ENCODE data around the gene SBNO2. TPM values are rescaled to one million over a fixed set of nuclear protein-coding genes. Genes with fewer than 3 reads are reported as not detected.
A peak's percentile ranks its signal among the peaks of the same experiment; 100 is the strongest.

The SBNO2 gene
- total and polyA plus RNA-seq, 2 of the 4 experiments (the other 2 are of a cell fraction) = 13.4 to 40.5 TPM

GRCh38 chr19:1112268-1113029, 61.6 kb downstream of the SBNO2 start:
- Histone ChIP-seq H3K79me1 (ENCODE audit: low read depth in 1 of 2, low read length in 2 of 2) (peaks cover 3 to 21% of the 10 kb centered on the region in 2 experiments; a peak in 3 of 4 replicates), H4K5ac (ENCODE audit: low read depth, low read length) (no peak overlapping the region), H2AFZ (replicated peaks; ENCODE audit: low read length, poor library complexity) (peak overlapping the region; percentile 23), H3K9ac (ENCODE audit: low read depth, low read length) (no peak overlapping the region), H2AK5ac (ENCODE audit: low read depth, low read length) (peak overlapping the region; percentile 42), H3K56ac (ENCODE audit: extremely low read depth, insufficient read depth, low read length) (no peak overlapping the region), H3K27ac (ENCODE audit: insufficient read depth, low read length) (no peak overlapping the region; the same call in 1 of the 2 replicates), H2BK15ac (ENCODE audit: low read depth, low read length) (no peak overlapping the region), H3K27me3 (ENCODE audit: control insufficient read depth, insufficient read depth, low read length) (no peaks in the 10 kb centered on the region), H2BK5ac (ENCODE audit: low read depth, low read length, poor library complexity, severe bottlenecking) (peak overlapping the region; percentile 43), H4K8ac (ENCODE audit: low read depth in 2 of 2, low read length in 2 of 2) (peak overlapping the region in 1 of 2 experiments; percentile 16; a peak in 1 of 4 replicates), H3K4me1 (ENCODE audit: control insufficient read depth, insufficient read depth, low read length) (peaks cover 11% of the 10 kb centered on the region), H3K4ac (ENCODE audit: low read depth, low read length) (0 out of 2 replicates have a peak overlapping the region, but pooled peaks have one; percentile 15), H3K18ac (ENCODE audit: low read depth, low read length) (no peak overlapping the region), H4K91ac (ENCODE audit: insufficient read depth, low read depth, low read length) (no peak overlapping the region), H3K36me3 (ENCODE audit: control insufficient read depth, insufficient read depth, low read length) (peaks cover 77% of the 10 kb centered on the region), H2BK120ac (ENCODE audit: low read depth, low read length) (no peak overlapping the region), H3K4me3 (ENCODE audit: insufficient read depth, low read depth, low read length) (no peak overlapping the region), H4K20me1 (ENCODE audit: insufficient read depth, low read length) (peaks cover 27% of the 10 kb centered on the region), H2BK20ac (ENCODE audit: low read depth, low read length) (no peak overlapping the region), H3K4me2 (ENCODE audit: low read depth, low read length) (no peak overlapping the region), H3K23ac (ENCODE audit: low read depth, low read length) (no peak overlapping the region), H2AK9ac (replicated peaks; ENCODE audit: low read depth, low read length, poor library complexity) (peak overlapping the region; percentile 97), H3K14ac (replicated peaks; ENCODE audit: low read depth, low read length) (no peak overlapping the region), H3K9me1 (ENCODE audit: insufficient read depth, low read length) (no peaks in the 10 kb centered on the region), H3K9me3 (ENCODE audit: control insufficient read depth, insufficient read depth, low read length) (no peaks in the 10 kb centered on the region)
- no TSS peak for BruUV-seq (replicated peaks)
- dilution Hi-C loops (cut with HindIII; ENCODE audit: low sequenced_read_pairs, unreplicated experiment) = no loop called here
- ChIA-PET CTCF (interaction anchor here (1.1 to 1.5 kb wide), 4 partner anchors 18 to 126 kb away, joined by 3 to 12 read pairs (median 8); partner anchors contain the start of gene CBARP), POLR2A (ENCODE audit: unreplicated experiment) (interaction anchor here (0.6 kb wide), 2 partner anchors 21 to 82 kb away, joined by 5 to 10 read pairs; no protein-coding TSS in a partner anchor)
- TF ChIP-seq SMC3 (IDR thresholded peaks at IDR 0.05; ENCODE audit: low read depth, low read length) (no peak), USF2 (IDR thresholded peaks at IDR 0.05; ENCODE audit: low read depth, low read length) (no peak), MAZ (IDR thresholded peaks at IDR 0.05; ENCODE audit: borderline replicate concordance, low read depth, low read length) (no peak), FOS (IDR thresholded peaks at IDR 0.05; ENCODE audit: low read depth, low read length) (no peak), POLR2A (IDR thresholded peaks at IDR 0.05; ENCODE audit: low read depth, low read length) (no peak), MAFK (IDR thresholded peaks at IDR 0.05; ENCODE audit: low read depth, low read length) (no peak), MXI1 (IDR thresholded peaks at IDR 0.05; ENCODE audit: borderline replicate concordance, low read depth, low read length) (no peak), CTCF (conservative IDR thresholded peaks at IDR 0.05; ENCODE audit: low read depth, low read length) (no peak), CHD1 (IDR thresholded peaks at IDR 0.05; ENCODE audit: low read depth, low read length) (no peak), RCOR1 (IDR thresholded peaks at IDR 0.05; ENCODE audit: insufficient replicate concordance, low read length) (no peak), BHLHE40 (IDR thresholded peaks at IDR 0.05; ENCODE audit: low read depth, low read length) (no peak), CEBPB (IDR thresholded peaks at IDR 0.05; ENCODE audit: low read depth, low read length) (no peak)
- in situ Hi-C loops (cut with MboI; ENCODE audit: low sequenced_read_pairs) = no loop called here
- 81% methylated on average over 29 of the region's 71 CpGs; no CpG with 5 or more reads in 1 of the 2 experiments for WGBS, 2 experiments (ENCODE audit: extremely low coverage in 2 of 2, insufficient read length in 1 of 2)
- intact Hi-C loops (cut with micrococcal nuclease) = loop anchor here (2.0 to 5.0 kb wide), 2 partner anchors 64 to 80 kb away; no protein-coding TSS in a partner anchor
- ATAC-seq (ENCODE audit: low read depth) = no peak
- no peak for DNase-seq

Data from IMR-90 (cell line).